ENCODE data around the gene BBS1.

The BBS1 gene

DNA sequence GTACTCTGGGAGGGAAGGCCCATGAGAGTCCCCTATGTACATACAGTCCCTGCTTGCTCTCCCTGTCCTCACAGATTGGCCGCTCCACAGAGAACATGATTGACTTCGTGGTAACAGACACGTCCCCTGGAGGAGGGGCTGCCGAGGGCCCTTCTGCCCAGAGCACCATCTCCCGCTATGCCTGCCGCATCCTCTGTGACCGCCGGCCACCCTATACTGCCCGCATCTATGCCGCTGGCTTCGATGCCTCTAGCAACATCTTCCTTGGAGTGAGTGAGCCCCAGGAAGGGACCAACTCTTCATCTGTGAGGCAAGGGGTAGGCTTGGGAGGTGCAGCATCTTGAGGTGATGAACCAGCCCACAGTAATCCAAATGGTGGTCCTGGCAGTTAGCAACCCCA lies 37.3 kb upstream of the BBS1 start:
- no peak for TF ChIP-seq ZFX (IDR thresholded peaks at IDR 0.05)
- TF ChIP-seq, protein P1, sequence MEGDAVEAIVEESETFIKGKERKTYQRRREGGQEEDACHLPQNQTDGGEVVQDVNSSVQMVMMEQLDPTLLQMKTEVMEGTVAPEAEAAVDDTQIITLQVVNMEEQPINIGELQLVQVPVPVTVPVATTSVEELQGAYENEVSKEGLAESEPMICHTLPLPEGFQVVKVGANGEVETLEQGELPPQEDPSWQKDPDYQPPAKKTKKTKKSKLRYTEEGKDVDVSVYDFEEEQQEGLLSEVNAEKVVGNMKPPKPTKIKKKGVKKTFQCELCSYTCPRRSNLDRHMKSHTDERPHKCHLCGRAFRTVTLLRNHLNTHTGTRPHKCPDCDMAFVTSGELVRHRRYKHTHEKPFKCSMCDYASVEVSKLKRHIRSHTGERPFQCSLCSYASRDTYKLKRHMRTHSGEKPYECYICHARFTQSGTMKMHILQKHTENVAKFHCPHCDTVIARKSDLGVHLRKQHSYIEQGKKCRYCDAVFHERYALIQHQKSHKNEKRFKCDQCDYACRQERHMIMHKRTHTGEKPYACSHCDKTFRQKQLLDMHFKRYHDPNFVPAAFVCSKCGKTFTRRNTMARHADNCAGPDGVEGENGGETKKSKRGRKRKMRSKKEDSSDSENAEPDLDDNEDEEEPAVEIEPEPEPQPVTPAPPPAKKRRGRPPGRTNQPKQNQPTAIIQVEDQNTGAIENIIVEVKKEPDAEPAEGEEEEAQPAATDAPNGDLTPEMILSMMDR (conservative IDR thresholded peaks at IDR 0.05) = no peak
- H3K27ac ChIP-seq = no peak overlapping the region

DNA sequence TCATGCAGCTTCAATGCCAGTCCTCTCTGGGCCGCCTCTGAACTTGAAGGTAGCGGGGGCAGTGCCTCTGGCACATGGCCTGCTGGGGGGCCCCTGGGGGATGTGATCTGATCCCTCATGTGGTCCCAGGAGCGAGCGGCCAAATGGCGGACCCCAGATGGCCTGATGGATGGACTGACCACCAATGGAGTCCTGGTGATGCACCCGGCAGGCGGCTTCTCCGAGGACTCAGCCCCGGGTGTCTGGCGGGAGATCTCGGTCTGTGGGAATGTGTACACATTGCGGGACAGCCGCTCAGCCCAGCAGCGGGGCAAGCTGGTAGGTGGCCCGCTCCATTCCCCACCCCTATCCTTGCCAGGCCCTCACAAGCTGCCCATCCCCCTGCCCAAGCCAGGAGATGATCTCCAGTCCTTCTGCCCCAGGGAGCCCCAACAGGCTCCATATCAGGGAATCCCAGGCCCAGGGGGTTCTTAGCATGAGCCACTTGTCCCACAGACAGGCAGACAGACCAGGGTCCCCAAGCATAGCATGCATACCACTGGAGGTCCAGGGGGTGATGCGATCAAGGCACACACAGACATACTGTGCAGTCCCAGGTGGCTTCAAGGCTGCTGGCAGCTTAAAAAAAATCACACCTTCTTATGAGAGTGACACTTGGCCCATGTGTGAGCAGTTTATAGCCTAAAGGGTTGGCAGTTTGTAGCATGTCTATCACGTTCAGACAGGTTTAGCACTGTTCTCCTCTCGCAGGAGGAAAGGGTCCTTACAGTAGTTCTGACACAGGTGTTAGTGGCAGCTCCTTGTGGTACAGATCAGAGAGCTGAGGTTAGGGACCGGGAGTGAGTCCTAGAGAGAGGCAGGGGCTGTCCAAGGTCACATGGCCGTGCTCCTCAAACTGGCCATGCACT lies 36.6 kb upstream of the BBS1 start:
- H3K27ac ChIP-seq = no peak overlapping the region
- TF ChIP-seq, protein P1 (conservative IDR thresholded peaks at IDR 0.05) = no peak

DNA sequence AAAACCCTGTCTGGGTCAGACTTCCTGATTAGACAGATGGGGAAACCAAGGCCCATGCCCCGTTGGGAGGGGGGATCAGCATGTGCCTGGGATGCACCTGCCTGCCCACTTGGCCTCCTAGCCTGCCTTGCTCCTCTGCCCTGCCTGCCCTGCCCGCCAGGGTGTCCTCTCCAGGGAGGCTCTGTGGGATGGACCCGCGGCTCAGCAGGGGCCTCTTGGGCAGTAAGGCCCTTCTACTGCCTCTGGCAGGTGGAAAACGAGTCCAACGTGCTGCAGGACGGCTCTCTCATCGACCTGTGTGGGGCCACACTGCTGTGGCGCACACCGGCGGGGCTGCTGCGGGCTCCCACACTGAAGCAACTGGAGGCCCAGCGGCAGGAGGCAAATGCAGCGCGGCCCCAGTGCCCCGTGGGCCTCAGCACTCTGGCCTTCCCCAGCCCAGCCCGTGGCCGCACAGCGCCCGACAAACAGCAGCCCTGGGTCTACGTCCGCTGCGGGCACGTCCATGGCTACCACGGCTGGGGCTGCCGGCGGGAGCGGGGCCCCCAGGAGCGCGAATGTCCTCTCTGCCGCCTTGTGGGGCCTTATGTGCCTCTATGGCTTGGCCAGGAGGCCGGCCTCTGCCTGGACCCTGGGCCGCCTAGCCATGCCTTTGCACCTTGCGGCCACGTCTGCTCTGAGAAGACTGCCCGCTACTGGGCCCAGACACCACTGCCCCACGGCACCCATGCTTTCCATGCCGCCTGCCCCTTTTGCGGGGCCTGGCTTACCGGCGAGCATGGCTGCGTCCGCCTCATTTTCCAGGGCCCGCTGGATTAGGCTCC lies 34.9 kb upstream of the BBS1 start:
- TF ChIP-seq ZFX (IDR thresholded peaks at IDR 0.05) = no peak
- TF ChIP-seq, protein P1 (conservative IDR thresholded peaks at IDR 0.05) = no peak
- no peak overlapping the region for H3K27ac ChIP-seq

DNA sequence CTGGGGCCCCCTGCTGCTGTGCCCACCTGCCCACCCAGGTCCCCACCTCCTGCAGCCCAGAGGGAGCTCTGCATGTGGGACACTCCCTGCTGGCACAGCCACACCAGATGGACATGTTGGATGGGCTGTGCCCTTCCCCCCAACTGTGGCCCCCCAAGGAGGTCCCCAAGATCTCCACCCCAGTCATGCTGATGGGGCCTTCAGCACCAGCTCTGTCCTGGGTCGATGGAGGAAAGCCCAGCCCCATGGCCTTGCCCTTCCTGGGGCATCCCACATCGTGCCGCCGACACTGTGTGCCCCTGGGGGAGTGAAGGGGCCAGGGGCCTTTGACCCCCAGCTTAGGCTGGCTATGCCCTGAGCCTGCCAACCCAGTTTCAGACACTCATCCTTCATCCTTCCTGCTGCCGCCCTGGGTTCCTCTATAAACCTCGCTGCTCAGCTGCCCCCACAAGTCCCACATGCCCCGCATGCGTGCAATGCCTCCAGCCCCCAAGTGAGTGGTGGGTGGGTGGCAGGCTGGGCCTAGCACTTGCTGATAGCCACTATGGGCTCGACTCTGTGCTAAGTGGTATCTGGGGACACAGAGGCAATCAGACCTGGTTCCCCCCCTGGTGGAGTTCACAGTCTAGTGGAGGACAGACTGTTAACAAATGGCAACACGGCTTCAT lies 34.1 kb upstream of the BBS1 start:
- H3K27ac ChIP-seq = no peak overlapping the region
- TF ChIP-seq, protein P1 (conservative IDR thresholded peaks at IDR 0.05) = no peak
- TF ChIP-seq ZFX (IDR thresholded peaks at IDR 0.05) = no peak

DNA sequence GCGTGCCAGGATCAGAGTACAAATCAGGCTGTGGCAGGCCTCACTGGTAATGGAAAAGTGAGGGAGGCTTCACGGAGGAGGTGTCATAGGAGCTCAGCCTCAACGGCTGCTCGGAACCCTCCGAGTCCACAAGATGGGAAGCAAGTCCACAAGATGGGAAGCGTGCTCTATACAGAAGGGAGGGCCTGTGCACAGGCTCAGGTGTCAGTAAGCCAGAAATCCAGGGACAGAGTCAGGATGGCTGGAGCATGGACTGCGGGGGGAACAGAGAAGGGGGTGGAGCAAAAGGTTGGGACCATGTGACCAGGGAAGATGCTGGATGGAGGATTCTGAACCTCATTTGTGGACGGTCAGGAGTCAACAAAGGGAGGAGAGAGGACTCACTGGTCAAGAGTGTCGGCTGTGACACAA lies 33.6 kb upstream of the BBS1 start:
- no peak overlapping the region for H3K27ac ChIP-seq
- TF ChIP-seq, protein P1 (conservative IDR thresholded peaks at IDR 0.05) = no peak
- no peak for TF ChIP-seq ZFX (IDR thresholded peaks at IDR 0.05)

DNA sequence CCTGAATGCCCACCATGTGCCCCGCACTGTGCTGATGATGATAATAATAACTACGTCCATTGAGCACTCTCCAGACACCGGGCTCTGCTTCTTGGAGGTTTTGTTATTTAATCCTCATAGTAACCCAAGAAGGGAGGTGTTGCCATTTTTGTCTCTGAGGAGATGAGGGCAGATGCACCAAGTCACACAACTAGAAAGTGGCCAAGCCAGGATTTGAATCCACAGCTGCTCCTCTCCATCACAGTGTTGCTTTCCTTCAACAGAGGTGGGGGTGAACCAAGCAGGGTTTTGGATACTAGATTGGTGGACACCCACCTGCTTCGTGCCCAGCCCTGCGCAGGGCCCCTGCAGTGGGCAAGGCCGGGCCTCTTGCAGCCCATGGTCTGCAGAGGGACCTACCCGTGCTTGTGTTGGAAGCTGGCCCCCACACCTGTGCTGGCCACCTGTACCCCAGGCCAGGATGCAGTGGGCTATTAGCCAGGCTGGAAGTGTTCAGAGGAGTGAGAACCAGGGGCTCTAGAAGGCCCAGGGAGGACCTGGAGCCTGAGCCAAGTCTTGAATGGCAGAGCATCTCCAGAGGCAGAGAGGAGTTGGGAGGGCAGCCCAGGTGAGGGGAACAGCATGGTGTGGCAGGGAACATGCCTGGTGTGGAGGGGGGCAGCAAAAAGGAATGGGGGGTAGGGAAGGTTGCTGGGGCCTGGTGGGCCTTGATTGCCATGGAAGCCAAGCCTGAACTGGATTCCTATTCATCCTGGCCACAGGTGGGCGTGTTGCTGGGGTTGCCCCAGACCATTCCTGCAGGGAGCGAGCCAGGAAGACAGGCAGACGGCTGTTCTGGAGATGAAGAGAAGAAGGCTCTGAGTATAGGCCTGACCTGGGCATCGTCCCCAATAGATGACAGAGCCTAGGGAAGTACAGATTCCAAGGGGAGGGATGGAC lies 32.9 kb upstream of the BBS1 start:
- TF ChIP-seq, protein P1 (conservative IDR thresholded peaks at IDR 0.05) = no peak
- no peak for TF ChIP-seq ZFX (IDR thresholded peaks at IDR 0.05)
- H3K27ac ChIP-seq = no peak overlapping the region

Measured in C4-2B (cell line).